DMS153 treated with DMSO at 0.1 percent for 48 hours (cell line): ENCODE results near the gene GSK3B.

ENCODE experiments used
- DNase-seq: peaks from one replicate; lab custom pipeline; 2025; ENCODE audit not compliant: unreplicated experiment; lab: John Stamatoyannopoulos, UW

GSK3B gene

GRCh38 chr3:120093911-120094775 lies at the start of gene GSK3B:
Gene GSK3B, minus strand, starts transcription at chr3:120094447. Its CDS starts 1,013 bp downstream, at chr3:120093434.
- DNase-seq = no peak

- DNase-seq = no peak
Measured at GRCh38 chr3:120143676-120144075, 49.4 kb upstream of the GSK3B start.

GRCh38 chr3:120142236-120142635 lies 48.0 kb upstream of the GSK3B start:
- DNase-seq = no peak

GRCh38 chr3:120140098-120140742 lies 46.0 kb upstream of the GSK3B start:
- DNase-seq = no peak

GRCh38 chr3:120139140-120139539 lies 44.9 kb upstream of the GSK3B start:
- DNase-seq = no peak

GRCh38 chr3:120137548-120137947 lies 43.3 kb upstream of the GSK3B start:
- no peak for DNase-seq

GRCh38 chr3:120130656-120131055 lies 36.4 kb upstream of the GSK3B start:
- DNase-seq = no peak

- DNase-seq = no peak
Measured at GRCh38 chr3:120129718-120130513, 35.7 kb upstream of the GSK3B start.

- DNase-seq = no peak
Measured at GRCh38 chr3:120129051-120129450, 34.8 kb upstream of the GSK3B start.

- DNase-seq = no peak
Measured at GRCh38 chr3:120125992-120126391, 31.7 kb upstream of the GSK3B start.

GRCh38 chr3:120119846-120120510 lies 25.7 kb upstream of the GSK3B start:
- no peak for DNase-seq

- no peak for DNase-seq
Measured at GRCh38 chr3:120114981-120115380, 20.7 kb upstream of the GSK3B start.

GRCh38 chr3:120114376-120114775 lies 20.1 kb upstream of the GSK3B start:
- no peak for DNase-seq

- DNase-seq = no peak
Measured at GRCh38 chr3:120113128-120114116, 19.2 kb upstream of the GSK3B start.

GRCh38 chr3:120111898-120112297 lies 17.7 kb upstream of the GSK3B start:
- no peak for DNase-seq

GRCh38 chr3:120103276-120103675 lies 9.0 kb upstream of the GSK3B start:
- DNase-seq = no peak

- no peak for DNase-seq
Measured at GRCh38 chr3:120102674-120103073, 8.4 kb upstream of the GSK3B start.

GRCh38 chr3:120102232-120102631 lies 8.0 kb upstream of the GSK3B start:
- DNase-seq = no peak

- no peak for DNase-seq
Measured at GRCh38 chr3:120101624-120102023, 7.4 kb upstream of the GSK3B start.

- DNase-seq = no peak
Measured at GRCh38 chr3:120100711-120101110, 6.5 kb upstream of the GSK3B start.
